OCI-LY1 (cell line): Measurements from ENCODE around the gene CASZ1.

ENCODE experiments used
- H2AFZ ChIP-seq: fragments of 200-600 bp; sonication (generic), shearing (Covaris generic); 2 replicates; pipeline ENCODE4 v1.6.0; 2014; ENCODE audit warnings: antibody characterized with exemption, mild to moderate bottlenecking, low read length
- H3F3A ChIP-seq: fragments of 200-600 bp; sonication (generic), shearing (Covaris generic); 2 replicates; pipeline ENCODE4 v1.6.0; 2014; ENCODE audit warnings: mild to moderate bottlenecking, antibody characterized with exemption, low read length, moderate library complexity; ENCODE audit not compliant: insufficient read depth
- H3K27ac ChIP-seq: fragments of 200-600 bp; sonication (generic); 2 replicates; pipeline ENCODE4 v1.5.1; 2014; ENCODE audit warnings: low read length, mixed run types, mild to moderate bottlenecking, low read depth; ENCODE audit not compliant: poor library complexity, severe bottlenecking
- H3K27me3 ChIP-seq: fragments of 200-600 bp; sonication (generic); 2 replicates; pipeline ENCODE4 v1.6.0; 2014; ENCODE audit warnings: antibody characterized with exemption, mild to moderate bottlenecking, low read length, moderate library complexity; ENCODE audit not compliant: insufficient read depth
- H3K36me3 ChIP-seq: fragments of 200-600 bp; sonication (generic); 2 replicates; pipeline ENCODE4 v1.6.1; 2014; ENCODE audit warnings: mild to moderate bottlenecking, antibody characterized with exemption, low read length, moderate library complexity, mixed read lengths; ENCODE audit not compliant: insufficient read depth
- H3K4me1 ChIP-seq: fragments of 200-600 bp; sonication (generic); 2 replicates; pipeline ENCODE4 v1.5.1; 2014; ENCODE audit warnings: mild to moderate bottlenecking, low read length, moderate library complexity; ENCODE audit not compliant: insufficient read depth, severe bottlenecking
- H3K4me2 ChIP-seq: fragments of 200-600 bp; sonication (generic), shearing (Covaris generic); 2 replicates; pipeline ENCODE4 v1.6.1; 2014; ENCODE audit warnings: low read length
- H3K4me3 ChIP-seq: fragments of 200-600 bp; sonication (generic); 2 replicates; pipeline ENCODE4 v1.5.1; 2014; ENCODE audit warnings: low read length, low read depth, mild to moderate bottlenecking, mixed read lengths; ENCODE audit not compliant: poor library complexity, severe bottlenecking
- H3K79me2 ChIP-seq: fragments of 200-600 bp; shearing (Covaris generic); 2 replicates; pipeline ENCODE4 v1.6.1; 2016; ENCODE audit warnings: mixed run types, low read length, mixed read lengths; ENCODE audit not compliant: insufficient read depth
- H3K9ac ChIP-seq: fragments of 200-600 bp; sonication (generic), shearing (Covaris generic); 2 replicates; pipeline ENCODE4 v1.6.1; 2014; ENCODE audit warnings: mild to moderate bottlenecking, low read length, mixed read lengths
- H3K9me2 ChIP-seq: fragments of 200-600 bp; sonication (generic), shearing (Covaris generic); 2 replicates; pipeline ENCODE4 v1.6.1; 2014; ENCODE audit warnings: low read depth, mild to moderate bottlenecking, low read length, mixed read lengths
- H3K9me3 ChIP-seq: fragments of 200-600 bp; shearing (Covaris generic); 2 replicates; pipeline ENCODE4 v1.6.1; 2014; ENCODE audit warnings: low read length, mixed read lengths
- H4K20me1 ChIP-seq: fragments of 200-600 bp; sonication (generic), shearing (Covaris generic); 2 replicates; pipeline ENCODE4 v1.6.0; 2016; ENCODE audit warnings: mild to moderate bottlenecking, low read length; ENCODE audit not compliant: insufficient read depth
- CTCF ChIP-seq: fragments of 200-600 bp; sonication (generic), shearing (Covaris generic); IDR thresholded peaks from 2 replicates; pipeline ENCODE4 v1.5.1; 2017; ENCODE audit warnings: mild to moderate bottlenecking, antibody characterized with exemption, low read length, moderate library complexity, mixed read lengths
- EZH2 ChIP-seq: fragments of 200-600 bp; sonication (generic), shearing (Covaris generic); IDR thresholded peaks from 2 replicates; pipeline ENCODE4 v1.8.0; 2017; ENCODE audit warnings: borderline replicate concordance, mixed run types, mild to moderate bottlenecking, antibody characterized with exemption, low read length, moderate library complexity, mixed read lengths

The CASZ1 gene

GRCh38 chr1:10687251-10687651, 109.2 kb downstream of the CASZ1 start:
- H3K9me2 ChIP-seq: no peaks in the 10 kb centered on the region
- no peaks in the 10 kb centered on the region for H4K20me1 ChIP-seq
- no peak overlapping the region for H3K4me2 ChIP-seq
- no peaks in the 10 kb centered on the region for H3K4me1 ChIP-seq
- no peak overlapping the region for H3K27ac ChIP-seq
- H3K9ac ChIP-seq: no peak overlapping the region
- no peaks in the 10 kb centered on the region for H3F3A ChIP-seq
- no peaks in the 10 kb centered on the region for H3K36me3 ChIP-seq
- H3K27me3 ChIP-seq: no peaks in the 10 kb centered on the region; the same call in 1 of the 2 replicates
- no peak overlapping the region for H3K4me3 ChIP-seq
- no peaks in the 10 kb centered on the region for H3K79me2 ChIP-seq
- TF ChIP-seq CTCF: no peak
- no peak for TF ChIP-seq EZH2
- H3K9me3 ChIP-seq: no peaks in the 10 kb centered on the region
- no peak overlapping the region for H2AFZ ChIP-seq

- Histone ChIP-seq H3K27ac (no peak overlapping the region), H2AFZ (no peak overlapping the region), H3K9me2 (no peaks in the 10 kb centered on the region), H3K36me3 (no peaks in the 10 kb centered on the region), H3K4me2 (no peak overlapping the region), H3F3A (no peaks in the 10 kb centered on the region), H3K4me3 (no peak overlapping the region), H4K20me1 (no peaks in the 10 kb centered on the region), H3K9me3 (no peaks in the 10 kb centered on the region), H3K79me2 (no peaks in the 10 kb centered on the region), H3K4me1 (no peaks in the 10 kb centered on the region), H3K9ac (no peak overlapping the region), H3K27me3 (peaks cover 3% of the 10 kb centered on the region; the same call in 1 of the 2 replicates)
- no peak for TF ChIP-seq CTCF
- TF ChIP-seq EZH2: no peak
Observed at GRCh38 chr1:10686404-10687040, 109.9 kb downstream of the CASZ1 start.

GRCh38 chr1:10685808-10686403, 110.5 kb downstream of the CASZ1 start:
- Histone ChIP-seq H3K4me2 (no peak overlapping the region), H3K9me2 (no peaks in the 10 kb centered on the region), H3K9me3 (no peaks in the 10 kb centered on the region), H3K4me1 (no peaks in the 10 kb centered on the region), H4K20me1 (no peaks in the 10 kb centered on the region), H3K79me2 (no peaks in the 10 kb centered on the region), H2AFZ (no peak overlapping the region), H3K27ac (no peak overlapping the region), H3F3A (no peaks in the 10 kb centered on the region), H3K4me3 (no peak overlapping the region), H3K27me3 (peaks cover 3% of the 10 kb centered on the region; the same call in 1 of the 2 replicates), H3K9ac (no peak overlapping the region), H3K36me3 (no peaks in the 10 kb centered on the region)
- no peak for TF ChIP-seq CTCF
- no peak for TF ChIP-seq EZH2
